Smooth muscle cell (in vitro differentiated cells): ENCODE data around the gene ATF5. TPM values are rescaled to one million over a fixed set of nuclear protein-coding genes. Genes with fewer than 3 reads are reported as not detected.
"Not testable (repeated sequence)": the region's sequence is repeated elsewhere in the genome, so short reads cannot be mapped to it uniquely, and the experiment has no call there.

ENCODE experiments used
- DNase-seq: peaks from one replicate; lab custom pipeline; 2025; ENCODE audit not compliant: unreplicated experiment; lab: John Stamatoyannopoulos, UW
- H2AFZ ChIP-seq: fragments of 200-600 bp; sonication (generic); 2 replicates; pipeline ENCODE4 v1.6.0; 2016; ENCODE audit warnings: antibody characterized with exemption, low read depth, mild to moderate bottlenecking
- H3F3A ChIP-seq: fragments of 200-600 bp; sonication (generic); 2 replicates; pipeline ENCODE4 v1.6.0; 2017; ENCODE audit warnings: antibody characterized with exemption, low read depth
- H3K27ac ChIP-seq: fragments of 200-600 bp; sonication (generic); 2 replicates; pipeline ENCODE4 v1.5.1; 2016; ENCODE audit warnings: low read depth, mild to moderate bottlenecking
- H3K27me3 ChIP-seq: fragments of 200-600 bp; sonication (generic); 2 replicates; pipeline ENCODE4 v1.6.1; 2016; ENCODE audit warnings: low read depth, mild to moderate bottlenecking
- H3K36me3 ChIP-seq: fragments of 200-600 bp; sonication (generic); 2 replicates; pipeline ENCODE4 v1.5.1; 2016; ENCODE audit warnings: low read depth
- H3K4me1 ChIP-seq: fragments of 200-600 bp; sonication (generic); 2 replicates; pipeline ENCODE4 v1.5.1; 2016; ENCODE audit warnings: low read depth
- H3K4me2 ChIP-seq: fragments of 200-600 bp; sonication (generic); 2 replicates; pipeline ENCODE4 v1.6.0; 2016; ENCODE audit warnings: mild to moderate bottlenecking
- H3K4me3 ChIP-seq: fragments of 200-600 bp; sonication (generic); 2 replicates; pipeline ENCODE4 v1.5.1; 2016; ENCODE audit warnings: mild to moderate bottlenecking
- H3K79me2 ChIP-seq: fragments of 200-600 bp; sonication (generic); 2 replicates; pipeline ENCODE4 v1.6.0; 2016; ENCODE audit warnings: low read depth, mild to moderate bottlenecking
- H3K9ac ChIP-seq: fragments of 200-600 bp; sonication (generic); 2 replicates; pipeline ENCODE4 v1.6.0; 2016; ENCODE audit warnings: low read depth
- H3K9me3 ChIP-seq: fragments of 200-600 bp; sonication (generic); replicated peaks from 2 replicates; pipeline ENCODE4 v1.5.1; 2016; ENCODE audit warnings: low read depth
- H4K20me1 ChIP-seq: fragments of 200-600 bp; sonication (generic); 2 replicates; pipeline ENCODE4 v1.6.0; 2016; ENCODE audit warnings: low read depth
- CTCF ChIP-seq: fragments of 200-600 bp; sonication (generic); IDR thresholded peaks from 2 replicates; pipeline ENCODE4 v1.5.1; 2017; ENCODE audit warnings: borderline replicate concordance, mild to moderate bottlenecking, antibody characterized with exemption; ENCODE audit not compliant: insufficient read depth, poor library complexity, severe bottlenecking
- WGBS: methylation state at CpG from one replicate; pipeline ENCODE4 v1.1.7; 2016; ENCODE audit warnings: low lambda C conversion rate; 5-methylcytosine and 5-hydroxymethylcytosine counted together
- polyA plus RNA-seq: library from polyadenylated mRNA; unstranded; fragments of >200 nt; fragmentation: Nextera tagmentation; extraction: Ambion mirVana; gene quantifications from 2 replicates; pipeline ENCODE4 v1.2.1, GENCODE V29; 2016
- total RNA-seq: library from RNA; depleted of rRNA; stranded (reverse); fragments of >200 nt; gene quantifications from 2 replicates; pipeline ENCODE4 v1.2.3, GENCODE V29; 2014

ATF5 gene
- total and polyA plus RNA-seq, 2 experiments from 2014 or later = 5.0 to 10.1 TPM

GRCh38 chr19:49968279-49968922, 39.4 kb downstream of the ATF5 start:
- Histone ChIP-seq H2AFZ (no peak overlapping the region), H3K9me3 (no peaks in the 10 kb centered on the region), H3K4me1 (no peaks in the 10 kb centered on the region), H3F3A (no peaks in the 10 kb centered on the region), H3K27ac (no peak overlapping the region), H3K27me3 (no peaks in the 10 kb centered on the region), H3K4me3 (no peak overlapping the region), H3K79me2 (no peaks in the 10 kb centered on the region), H3K4me2 (no peak overlapping the region), H3K36me3 (no peaks in the 10 kb centered on the region), H4K20me1 (no peaks in the 10 kb centered on the region), H3K9ac (no peak overlapping the region)
- no peak for DNase-seq
- WGBS = 88% methylated on average over 5 of the region's 5 CpGs
- no peak for TF ChIP-seq CTCF

DNA sequence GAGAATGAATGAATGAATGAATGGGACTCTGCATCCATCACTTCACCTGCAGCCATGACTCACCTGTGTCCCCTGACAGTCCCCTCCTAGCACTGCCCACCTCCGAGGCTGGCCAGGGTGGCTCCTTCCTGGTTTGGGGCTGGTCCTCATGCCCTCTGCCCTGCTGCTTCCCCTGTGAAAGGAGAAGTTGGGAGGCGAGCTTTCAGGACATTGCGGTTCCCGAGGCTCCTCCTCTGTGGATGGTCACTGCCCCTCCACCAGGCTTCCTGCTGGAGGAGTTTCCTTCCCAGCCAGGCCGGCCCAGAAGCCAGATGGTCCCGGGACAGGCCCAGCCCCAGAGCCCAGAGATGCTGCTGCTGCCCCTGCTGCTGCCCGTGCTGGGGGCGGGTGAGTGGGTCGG, 40.4 kb downstream of the ATF5 start:
- not testable (repeated sequence) for H3K79me2 ChIP-seq, H3K4me2 ChIP-seq, H3K36me3 ChIP-seq, H3K27ac ChIP-seq, H3K4me1 ChIP-seq, H3K9ac ChIP-seq, DNase-seq, H3K4me3 ChIP-seq, H3K9me3 ChIP-seq, H2AFZ ChIP-seq, H4K20me1 ChIP-seq, H3F3A ChIP-seq, H3K27me3 ChIP-seq
- WGBS = 76% methylated on average over 6 of the region's 9 CpGs

GRCh38 chr19:49971991-49972411, 43.0 kb downstream of the ATF5 start:
- Histone ChIP-seq H3K27me3 (no peaks in the 10 kb centered on the region), H4K20me1 (no peaks in the 10 kb centered on the region), H3K9me3 (no peaks in the 10 kb centered on the region), H3K36me3 (no peaks in the 10 kb centered on the region), H3F3A (no peaks in the 10 kb centered on the region), H3K79me2 (no peaks in the 10 kb centered on the region), H2AFZ (no peak overlapping the region), H3K9ac (no peak overlapping the region), H3K4me1 (no peaks in the 10 kb centered on the region), H3K27ac (no peak overlapping the region), H3K4me2 (no peak overlapping the region), H3K4me3 (no peak overlapping the region)
- no peak for DNase-seq
- TF ChIP-seq CTCF = no peak
- 88% methylated on average over 9 of the region's 12 CpGs for WGBS

DNA sequence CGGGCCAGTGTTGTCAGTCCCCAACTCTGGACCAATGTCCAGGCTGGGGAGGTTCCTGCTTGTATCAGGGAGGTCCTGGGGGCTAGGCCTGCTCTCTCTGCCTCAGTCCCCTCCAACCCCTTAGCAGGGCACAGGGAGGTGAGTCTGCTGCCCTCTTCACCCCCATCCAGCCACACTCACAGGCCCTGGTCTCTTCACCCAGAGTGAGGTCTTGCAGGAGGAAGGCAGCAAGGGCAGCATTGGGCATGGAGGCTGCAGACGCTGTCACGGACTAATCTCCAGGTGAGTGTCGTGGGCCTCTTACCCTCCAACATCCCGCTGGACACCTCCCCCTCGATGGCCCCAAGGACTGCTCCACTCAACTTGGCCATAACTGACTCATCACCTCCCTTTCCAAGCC, 43.8 kb downstream of the ATF5 start:
- Histone ChIP-seq H3K9me3 (no peaks in the 10 kb centered on the region), H2AFZ (no peak overlapping the region), H3K9ac (no peak overlapping the region), H3K4me2 (no peak overlapping the region), H3K4me3 (no peak overlapping the region), H3F3A (no peaks in the 10 kb centered on the region), H4K20me1 (no peaks in the 10 kb centered on the region), H3K27me3 (no peaks in the 10 kb centered on the region), H3K4me1 (no peaks in the 10 kb centered on the region), H3K36me3 (no peaks in the 10 kb centered on the region), H3K79me2 (no peaks in the 10 kb centered on the region), H3K27ac (no peak overlapping the region)
- no peak for TF ChIP-seq CTCF
- 89% methylated on average over 6 of the region's 6 CpGs for WGBS
- no peak for DNase-seq
